ENCODE results near the gene NTM. TPM values are rescaled to one million over a fixed set of nuclear protein-coding genes. Genes with fewer than 3 reads are reported as not detected.

Gene NTM
- polyA plus RNA-seq, 1 experiment, result 33.6 TPM

GRCh38 chr11:131661132-131661531, 290.7 kb downstream of the NTM start:
- ChIA-PET CTCF (interaction anchor here (0.6 to 1.6 kb wide), 3 partner anchors 13 to 974 kb away, joined by 3 to 5 read pairs (median 3); no protein-coding TSS in a partner anchor), POLR2A (no interaction called here)
- Histone ChIP-seq H3K27me3 (ENCODE audit: control insufficient read depth, insufficient read depth, low read length) (no peaks in the 10 kb centered on the region; the same call in 1 of the 2 replicates), H3K4me3 (ENCODE audit: low read depth, low read length) (no peak overlapping the region), H3K36me3 (ENCODE audit: control insufficient read depth, insufficient read depth, low read length) (no peaks in the 10 kb centered on the region)
- DNase-seq (ENCODE audit: low read depth), result no peak
- no peak for TF ChIP-seq CTCF (IDR thresholded peaks at IDR 0.05; ENCODE audit: insufficient read depth, low read depth, low read length)

- ChIA-PET POLR2A (no interaction called here), CTCF (interaction anchor here (1.2 kb wide), 1 partner anchor 598 kb away, joined by 4 read pairs; no protein-coding TSS in a partner anchor)
- no peak for DNase-seq (ENCODE audit: low read depth)
- Histone ChIP-seq H3K36me3 (ENCODE audit: control insufficient read depth, insufficient read depth, low read length) (no peaks in the 10 kb centered on the region), H3K4me3 (ENCODE audit: low read depth, low read length) (no peak overlapping the region), H3K27me3 (ENCODE audit: control insufficient read depth, insufficient read depth, low read length) (no peaks in the 10 kb centered on the region; the same call in 1 of the 2 replicates)
- no peak for TF ChIP-seq CTCF (IDR thresholded peaks at IDR 0.05; ENCODE audit: insufficient read depth, low read depth, low read length)
Observed at GRCh38 chr11:131662317-131662972, 292.0 kb downstream of the NTM start.

- no peak for TF ChIP-seq CTCF (IDR thresholded peaks at IDR 0.05; ENCODE audit: insufficient read depth, low read depth, low read length)
- POLR2A ChIA-PET, result no interaction called here
- Histone ChIP-seq H3K36me3 (ENCODE audit: control insufficient read depth, insufficient read depth, low read length) (no peaks in the 10 kb centered on the region), H3K4me3 (ENCODE audit: low read depth, low read length) (no peak overlapping the region), H3K27me3 (ENCODE audit: control insufficient read depth, insufficient read depth, low read length) (no peaks in the 10 kb centered on the region; the same call in 1 of the 2 replicates)
- DNase-seq (ENCODE audit: low read depth), result no peak
- CTCF ChIA-PET, result interaction anchor here (1.1 to 1.2 kb wide), 2 partner anchors 8 to 598 kb away, joined by 3 to 4 read pairs; no protein-coding TSS in a partner anchor
Observed at GRCh38 chr11:131662993-131663392, 292.6 kb downstream of the NTM start.

- ChIA-PET POLR2A (no interaction called here), CTCF (interaction anchor here (1.1 to 2.3 kb wide), 3 partner anchors 8 to 599 kb away, joined by 3 to 12 read pairs (median 4); no protein-coding TSS in a partner anchor)
- H3K27me3 ChIP-seq (ENCODE audit: control insufficient read depth, insufficient read depth, low read length), result no peaks in the 10 kb centered on the region; the same call in 1 of the 2 replicates
- DNase-seq (ENCODE audit: low read depth), result no peak
- TF ChIP-seq CTCF (IDR thresholded peaks at IDR 0.05; ENCODE audit: insufficient read depth, low read depth, low read length), result no peak
- no peak overlapping the region for H3K4me3 ChIP-seq (ENCODE audit: low read depth, low read length)
- no peaks in the 10 kb centered on the region for H3K36me3 ChIP-seq (ENCODE audit: control insufficient read depth, insufficient read depth, low read length)
Observed at GRCh38 chr11:131663405-131664200, 293.2 kb downstream of the NTM start.

- H3K4me3 ChIP-seq (ENCODE audit: low read depth, low read length), result no peak overlapping the region
- no peak for DNase-seq (ENCODE audit: low read depth)
- ChIA-PET CTCF (interaction anchor here (2.3 kb wide), 1 partner anchor 10 kb away, joined by 12 read pairs; no protein-coding TSS in a partner anchor), POLR2A (no interaction called here)
- H3K27me3 ChIP-seq (ENCODE audit: control insufficient read depth, insufficient read depth, low read length), result no peaks in the 10 kb centered on the region; the same call in 1 of the 2 replicates
- H3K36me3 ChIP-seq (ENCODE audit: control insufficient read depth, insufficient read depth, low read length), result no peaks in the 10 kb centered on the region
- no peak for TF ChIP-seq CTCF (IDR thresholded peaks at IDR 0.05; ENCODE audit: insufficient read depth, low read depth, low read length)
Observed at GRCh38 chr11:131664293-131664692, 293.9 kb downstream of the NTM start.

All from BJ (cell line).